T-helper 2 cell treated with Interferon-gamma antibody and Interleukin-4, amounts not matched to agents 100 ng/mL and 5 ng/mL, for 36 hours (primary cell): ENCODE data around the gene CELF4. TPM values are rescaled to one million over a fixed set of nuclear protein-coding genes. Genes with fewer than 3 reads are reported as not detected.

Source experiments
- intact Hi-C: fragments of 100-400 bp; cut with micrococcal nuclease; formaldehyde crosslinking; loops from one replicate; pipeline ENCODE4 v1.15.1; 2023
- total RNA-seq: library from RNA; stranded (reverse); gene quantifications from 2 replicates; pipeline ENCODE4 v1.2.3, GENCODE V29; 2022

The CELF4 gene
- total RNA-seq, 1 donor from 2014 or later, result not detected

GRCh38 chr18:37299471-37300304, 265.9 kb downstream of the CELF4 start:
- intact Hi-C loops, result no loop called here

DNA sequence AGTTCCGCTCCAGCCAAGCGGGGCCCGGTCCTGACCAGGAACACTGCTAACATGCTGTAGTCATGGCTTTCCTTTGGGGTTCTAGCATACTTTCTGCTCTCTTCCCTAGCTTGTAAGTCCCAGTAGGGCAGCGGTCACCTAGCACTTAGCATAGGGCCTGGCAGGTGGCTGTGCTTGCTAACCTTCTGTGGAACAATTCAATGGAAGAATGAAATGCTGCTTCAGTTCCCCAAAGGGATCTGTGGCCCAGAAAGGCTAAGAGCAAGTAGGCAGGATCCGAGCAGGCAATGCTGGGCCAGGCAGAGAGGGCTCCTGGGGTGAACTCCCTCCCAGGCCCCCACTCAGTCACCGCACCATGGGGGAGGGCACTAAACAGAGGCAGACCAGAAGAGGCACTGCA, 266.8 kb downstream of the CELF4 start:
- intact Hi-C loops, result no loop called here

DNA sequence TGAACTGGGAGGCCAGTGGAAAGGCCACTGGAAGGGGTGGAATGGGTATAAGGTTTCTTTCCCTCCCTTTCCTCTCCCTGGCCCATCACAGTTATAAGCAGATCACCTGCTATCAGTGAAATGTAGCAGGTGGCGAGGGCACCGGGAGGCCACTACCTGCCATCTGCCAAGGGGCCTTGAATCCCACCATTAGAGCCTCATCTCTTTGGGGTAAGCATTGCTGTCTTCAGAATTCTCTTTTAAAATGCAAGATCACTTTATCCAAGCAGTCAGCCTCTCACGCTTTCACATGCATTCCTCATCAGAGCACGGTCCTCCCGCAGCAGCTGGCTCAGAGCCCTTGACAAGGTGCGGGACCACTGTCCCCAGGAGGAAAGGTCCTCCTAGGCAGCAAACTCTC, 268.5 kb downstream of the CELF4 start:
- intact Hi-C loops, result no loop called here

GRCh38 chr18:37294951-37295350, 270.6 kb downstream of the CELF4 start:
- intact Hi-C loops, result no loop called here

DNA sequence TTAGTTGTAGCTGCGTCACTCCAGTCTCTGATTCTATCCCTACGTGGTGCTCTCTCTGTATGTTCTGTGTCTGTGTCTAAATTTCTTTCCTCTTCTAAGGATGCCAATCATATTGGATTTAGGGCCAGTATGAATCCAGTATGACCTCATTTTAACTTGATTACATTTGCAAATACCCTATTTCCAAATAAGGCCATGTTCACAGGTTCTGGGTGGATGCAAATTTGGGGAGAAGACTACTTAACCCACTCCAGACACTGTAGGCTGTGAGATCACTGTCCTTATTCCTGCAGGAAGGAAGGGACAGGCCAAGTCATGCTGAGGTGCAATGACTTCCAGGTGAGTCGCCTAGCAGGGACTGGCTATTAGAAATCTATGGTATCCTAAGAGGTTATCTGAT, 272.2 kb downstream of the CELF4 start:
- intact Hi-C loops, result no loop called here

- intact Hi-C loops, result no loop called here
Measured at GRCh38 chr18:37289423-37289822, 276.2 kb downstream of the CELF4 start.

GRCh38 chr18:37287601-37288000, 278.0 kb downstream of the CELF4 start:
- intact Hi-C loops, result no loop called here

DNA sequence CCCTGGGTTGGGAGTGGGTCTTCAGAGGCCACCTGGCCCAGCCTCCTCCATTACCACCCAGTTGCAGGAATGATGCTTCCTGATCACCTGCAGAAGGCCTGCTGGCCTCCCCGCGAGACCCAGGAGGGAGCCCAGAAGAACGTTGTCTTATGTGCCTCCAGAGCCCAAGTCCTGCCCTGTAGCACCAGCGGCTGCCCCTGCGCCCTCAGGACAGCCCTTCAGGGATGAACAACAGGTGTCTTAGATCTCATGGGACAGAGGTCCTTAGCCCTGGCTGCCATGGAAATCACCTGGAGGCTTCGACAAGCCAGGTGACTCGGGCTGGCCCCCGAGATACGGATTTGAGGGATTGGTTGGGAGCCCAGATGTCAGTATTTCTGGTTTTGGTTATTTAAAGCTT, 278.8 kb downstream of the CELF4 start:
- intact Hi-C loops, result no loop called here

- intact Hi-C loops, result no loop called here
Measured at GRCh38 chr18:37285825-37286224, 279.8 kb downstream of the CELF4 start.

- intact Hi-C loops, result no loop called here
Measured at GRCh38 chr18:37284260-37284659, 281.3 kb downstream of the CELF4 start.

GRCh38 chr18:37282386-37283037, 283.1 kb downstream of the CELF4 start:
- intact Hi-C loops, result no loop called here

- intact Hi-C loops, result no loop called here
Measured at GRCh38 chr18:37280701-37281393, 284.8 kb downstream of the CELF4 start.

GRCh38 chr18:37277804-37278203, 287.8 kb downstream of the CELF4 start:
- intact Hi-C loops, result no loop called here

- intact Hi-C loops, result no loop called here
Measured at GRCh38 chr18:37276111-37276890, 289.3 kb downstream of the CELF4 start.

- intact Hi-C loops, result no loop called here
Measured at GRCh38 chr18:37275237-37275741, 290.3 kb downstream of the CELF4 start.

GRCh38 chr18:37274309-37275236, 291.0 kb downstream of the CELF4 start:
- intact Hi-C loops, result no loop called here

DNA sequence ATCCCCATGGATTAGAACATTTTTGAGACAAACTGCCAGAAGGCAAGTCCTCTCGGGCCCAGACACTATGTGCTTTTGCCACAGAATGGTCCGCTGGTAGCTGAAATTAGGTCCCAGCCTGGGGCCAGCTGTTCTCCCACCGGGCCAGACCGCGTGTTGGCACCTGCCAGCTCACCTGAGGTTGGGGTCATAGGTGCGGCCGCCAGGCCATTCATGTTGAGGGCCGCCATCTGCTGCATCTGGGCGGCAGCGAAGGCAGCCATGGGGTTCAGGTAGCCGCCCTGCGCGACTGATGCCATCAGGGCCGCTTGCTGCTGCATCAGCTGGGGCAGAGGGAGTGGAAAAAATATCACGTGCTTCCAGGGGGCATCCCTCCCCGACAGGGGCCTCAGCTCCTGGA, 292.8 kb downstream of the CELF4 start:
- intact Hi-C loops, result no loop called here

DNA sequence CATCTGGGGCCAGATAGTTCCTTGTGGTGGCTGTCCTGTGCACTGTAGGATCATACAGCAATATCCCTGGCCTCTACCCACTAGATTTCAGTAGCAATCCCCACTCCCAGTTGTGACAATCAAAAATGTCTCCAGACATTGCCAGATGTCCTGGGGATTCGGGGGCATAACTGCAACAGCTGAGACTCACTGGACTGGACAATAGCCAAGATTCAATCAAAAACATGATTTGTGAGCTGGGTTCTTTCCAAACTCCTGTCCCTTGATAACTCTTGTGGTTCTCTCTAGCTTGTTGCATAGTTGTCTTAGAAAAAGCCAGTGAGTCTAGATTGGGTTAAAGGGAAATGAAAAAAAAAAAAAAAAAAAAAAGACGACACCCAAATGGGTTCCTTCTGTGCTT, 293.4 kb downstream of the CELF4 start:
- intact Hi-C loops, result no loop called here

DNA sequence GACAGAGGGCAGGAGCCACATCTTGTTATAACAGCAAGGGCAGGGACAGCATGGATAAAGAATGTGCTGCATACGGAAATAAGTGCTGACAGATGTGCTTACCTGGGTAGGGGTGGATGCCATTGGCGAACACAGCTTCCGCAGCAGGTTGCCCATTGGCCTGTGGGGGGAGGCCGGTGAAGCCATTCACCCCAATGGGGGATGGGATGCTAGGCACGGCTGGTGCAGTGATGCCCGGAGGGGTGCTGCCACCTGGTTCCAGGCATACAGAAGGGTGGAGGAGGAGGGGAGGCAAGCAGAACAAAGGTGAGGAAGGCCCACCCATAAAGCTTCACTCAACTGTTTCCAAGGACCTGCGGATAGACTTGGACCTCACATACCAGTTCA, 294.9 kb downstream of the CELF4 start:
- intact Hi-C loops, result no loop called here

- intact Hi-C loops, result no loop called here
Measured at GRCh38 chr18:37270038-37270665, 295.4 kb downstream of the CELF4 start.
